ENCODE measurements around the gene HAUS7.

Gene HAUS7

DNA sequence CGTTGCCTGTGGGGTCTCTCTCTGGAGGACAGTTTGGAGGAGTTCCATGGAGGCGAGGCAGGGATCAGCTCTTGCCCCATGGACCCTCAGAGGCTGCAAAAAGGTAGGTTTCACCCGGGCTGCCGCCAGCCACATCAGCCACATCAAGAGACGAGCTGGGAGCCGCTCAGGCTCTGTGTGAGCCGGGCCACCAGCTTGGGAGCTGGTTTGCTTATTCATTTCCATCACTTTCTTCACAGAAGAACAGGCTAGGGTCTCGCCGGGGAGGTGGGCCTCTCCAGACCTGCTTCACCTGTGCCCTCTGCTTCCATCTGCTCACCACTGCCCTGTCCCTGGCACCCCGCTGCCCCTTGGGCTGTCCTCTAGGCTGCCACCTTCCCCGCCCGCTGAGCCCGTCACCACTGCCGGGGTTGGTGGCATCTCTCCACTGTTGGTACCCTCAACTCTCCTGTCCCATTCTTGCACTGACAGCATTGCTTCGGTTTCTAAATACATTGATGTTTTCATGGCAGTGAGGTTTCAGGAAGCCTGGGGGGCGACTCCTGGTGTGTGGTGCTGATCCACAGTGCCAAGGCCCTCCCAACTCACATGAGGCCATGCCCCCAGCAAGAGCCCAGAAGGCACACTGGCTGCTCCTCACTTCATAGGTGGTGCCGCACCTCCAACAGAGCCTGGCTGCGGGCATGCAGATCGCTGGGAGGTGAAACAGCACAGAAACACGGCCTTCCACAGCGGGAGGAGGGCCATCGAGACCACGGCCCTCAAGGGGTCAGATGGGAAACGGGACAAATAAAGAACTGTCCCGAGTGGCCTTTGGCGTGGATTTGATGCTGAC is 20.0 kb downstream of the HAUS7 start:
- Histone ChIP-seq H3K4me1 (ENCODE audit: control insufficient read depth in 1 of 2, insufficient read depth in 2 of 2, low read length in 2 of 2) (no peaks in the 10 kb centered on the region), H3K4me3 (ENCODE audit: low read depth in 1 of 2, low read length in 2 of 2) (no peak overlapping the region), H3K27ac (ENCODE audit: low read length) (no peak overlapping the region), H3K36me3 (ENCODE audit: control insufficient read depth in 1 of 2, insufficient read depth in 2 of 2, low read length in 2 of 2) (peaks cover 0 to 20% of the 10 kb centered on the region in 2 donors), H3K27me3 (ENCODE audit: low read depth, low read length) (no peaks in the 10 kb centered on the region), H3K9me3 (ENCODE audit: control insufficient read depth in 1 of 2, low read length in 2 of 2) (no peaks in the 10 kb centered on the region)

DNA sequence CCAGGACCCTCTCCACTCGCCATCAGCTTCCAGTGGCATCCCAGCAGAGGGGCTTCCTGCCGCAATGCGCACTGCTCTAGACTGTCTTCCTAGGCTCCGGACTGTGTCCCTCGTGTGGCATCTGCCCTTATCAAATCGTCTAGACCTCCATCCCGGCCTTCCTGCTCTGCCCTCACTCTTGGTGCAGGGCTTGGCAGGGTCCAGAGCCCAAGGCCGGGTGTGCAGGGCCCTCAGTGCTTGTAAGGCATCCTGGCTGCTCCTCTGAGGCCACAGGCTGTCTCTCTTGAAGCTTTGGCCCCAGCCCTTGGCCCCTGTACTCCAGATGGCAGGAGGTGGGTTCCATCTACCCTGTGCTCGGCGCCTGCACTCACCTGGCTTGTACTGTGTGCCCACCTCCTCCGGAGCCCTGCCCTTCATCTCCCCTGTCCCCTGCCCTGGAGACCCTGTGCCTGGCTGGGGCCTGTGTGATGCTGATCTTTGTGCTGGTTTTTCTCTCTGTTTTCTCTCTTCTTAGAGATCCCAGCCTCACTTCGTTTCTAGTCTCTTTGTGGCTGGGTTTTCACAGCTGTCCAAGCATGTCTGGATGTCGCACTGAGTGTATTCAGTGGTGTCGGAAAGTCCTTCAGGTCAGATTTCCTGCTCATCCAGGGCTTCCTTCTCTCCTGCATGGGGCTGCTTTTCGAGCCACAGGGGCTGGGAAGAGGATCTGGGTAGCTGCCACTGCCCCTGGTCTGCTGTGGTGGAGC is 20.8 kb downstream of the HAUS7 start:
- peaks cover 0 to 12% of the 10 kb centered on the region in 2 donors for H3K36me3 ChIP-seq (ENCODE audit: control insufficient read depth in 1 of 2, insufficient read depth in 2 of 2, low read length in 2 of 2)
- no peaks in the 10 kb centered on the region for H3K9me3 ChIP-seq (ENCODE audit: control insufficient read depth in 1 of 2, low read length in 2 of 2)

DNA sequence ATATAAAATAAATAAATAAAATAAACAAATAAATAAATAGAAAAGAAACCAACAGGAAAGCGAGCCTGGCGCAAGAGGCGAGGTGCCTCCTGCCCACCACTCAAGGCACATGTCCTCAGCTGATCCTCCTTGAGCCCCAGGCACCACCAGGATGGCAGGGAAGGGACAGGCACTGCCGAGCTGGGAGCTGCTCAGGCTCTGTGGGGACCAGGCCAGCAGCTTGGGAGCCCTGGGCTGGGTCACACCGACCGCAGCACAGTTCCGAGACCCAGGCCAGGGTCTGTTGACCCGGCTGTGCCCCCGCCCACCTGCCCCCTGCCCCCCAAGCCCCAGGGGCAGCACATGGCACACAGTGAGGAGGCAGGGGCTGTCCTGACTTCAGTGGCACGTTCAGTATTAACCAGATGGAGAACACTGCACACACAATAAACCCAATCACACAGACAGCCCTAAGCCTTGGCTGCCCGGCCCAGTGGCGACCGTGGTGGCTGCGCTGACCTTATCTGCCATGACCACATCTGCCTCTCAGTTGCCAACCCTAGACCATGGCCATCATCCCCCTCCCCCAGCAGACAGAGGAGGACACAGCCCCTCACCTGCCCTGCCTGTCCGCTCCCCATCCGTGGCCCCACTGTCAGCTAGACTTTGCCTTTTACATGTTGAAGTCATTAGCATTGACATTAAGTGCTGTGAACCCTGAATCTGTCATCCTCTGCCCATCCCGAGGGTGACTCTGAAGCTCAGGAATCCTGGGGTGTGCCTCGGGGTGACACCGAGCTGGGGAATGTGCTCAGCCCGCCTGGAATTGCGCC is 21.6 kb downstream of the HAUS7 start:
- H3K4me1 ChIP-seq (ENCODE audit: control insufficient read depth in 1 of 2, insufficient read depth in 2 of 2, low read length in 2 of 2), result no peaks in the 10 kb centered on the region
- H3K27ac ChIP-seq (ENCODE audit: low read length), result no peak overlapping the region
- no peaks in the 10 kb centered on the region for H3K9me3 ChIP-seq (ENCODE audit: control insufficient read depth in 1 of 2, low read length in 2 of 2)
- H3K36me3 ChIP-seq (ENCODE audit: control insufficient read depth in 1 of 2, insufficient read depth in 2 of 2, low read length in 2 of 2), result peaks cover 0 to 12% of the 10 kb centered on the region in 2 donors
- no peak overlapping the region for H3K4me3 ChIP-seq (ENCODE audit: low read depth in 1 of 2, low read length in 2 of 2)
- H3K27me3 ChIP-seq (ENCODE audit: low read depth, low read length), result no peaks in the 10 kb centered on the region

More for the DNA sequence above, 20.8 kb downstream of the HAUS7 start:
- Histone ChIP-seq H3K27ac (ENCODE audit: low read length) (no peak overlapping the region), H3K4me3 (ENCODE audit: low read depth in 1 of 2, low read length in 2 of 2) (no peak overlapping the region), H3K4me1 (ENCODE audit: control insufficient read depth in 1 of 2, insufficient read depth in 2 of 2, low read length in 2 of 2) (no peaks in the 10 kb centered on the region), H3K27me3 (ENCODE audit: low read depth, low read length) (no peaks in the 10 kb centered on the region)

DNA sequence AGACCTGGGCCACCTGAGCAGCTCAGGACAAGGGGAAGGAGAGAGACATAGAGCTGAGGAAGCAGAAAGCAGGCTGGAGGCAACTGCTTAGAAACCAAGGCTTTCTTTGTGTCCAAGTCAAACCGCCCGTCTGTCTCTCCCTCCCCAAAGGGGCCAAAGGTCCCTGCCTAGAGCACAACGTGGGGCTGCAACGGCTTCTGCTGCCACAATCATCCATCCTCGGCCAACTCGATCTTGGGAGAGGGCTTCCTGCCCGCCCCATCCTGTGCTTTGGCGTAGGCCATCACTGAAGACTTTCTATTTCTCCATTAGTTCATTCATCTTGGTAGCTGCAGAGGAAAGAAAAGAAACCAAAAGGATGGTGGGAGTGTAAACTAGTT is 22.8 kb downstream of the HAUS7 start:
- no peak overlapping the region for H3K27ac ChIP-seq (ENCODE audit: low read length)
- H3K36me3 ChIP-seq (ENCODE audit: control insufficient read depth in 1 of 2, insufficient read depth in 2 of 2, low read length in 2 of 2), result peaks cover 0 to 12% of the 10 kb centered on the region in 2 donors
- H3K27me3 ChIP-seq (ENCODE audit: low read depth, low read length), result no peaks in the 10 kb centered on the region
- no peak overlapping the region for H3K4me3 ChIP-seq (ENCODE audit: low read depth in 1 of 2, low read length in 2 of 2)
- H3K9me3 ChIP-seq (ENCODE audit: control insufficient read depth in 1 of 2, low read length in 2 of 2), result no peaks in the 10 kb centered on the region
- H3K4me1 ChIP-seq (ENCODE audit: control insufficient read depth in 1 of 2, insufficient read depth in 2 of 2, low read length in 2 of 2), result no peaks in the 10 kb centered on the region

DNA sequence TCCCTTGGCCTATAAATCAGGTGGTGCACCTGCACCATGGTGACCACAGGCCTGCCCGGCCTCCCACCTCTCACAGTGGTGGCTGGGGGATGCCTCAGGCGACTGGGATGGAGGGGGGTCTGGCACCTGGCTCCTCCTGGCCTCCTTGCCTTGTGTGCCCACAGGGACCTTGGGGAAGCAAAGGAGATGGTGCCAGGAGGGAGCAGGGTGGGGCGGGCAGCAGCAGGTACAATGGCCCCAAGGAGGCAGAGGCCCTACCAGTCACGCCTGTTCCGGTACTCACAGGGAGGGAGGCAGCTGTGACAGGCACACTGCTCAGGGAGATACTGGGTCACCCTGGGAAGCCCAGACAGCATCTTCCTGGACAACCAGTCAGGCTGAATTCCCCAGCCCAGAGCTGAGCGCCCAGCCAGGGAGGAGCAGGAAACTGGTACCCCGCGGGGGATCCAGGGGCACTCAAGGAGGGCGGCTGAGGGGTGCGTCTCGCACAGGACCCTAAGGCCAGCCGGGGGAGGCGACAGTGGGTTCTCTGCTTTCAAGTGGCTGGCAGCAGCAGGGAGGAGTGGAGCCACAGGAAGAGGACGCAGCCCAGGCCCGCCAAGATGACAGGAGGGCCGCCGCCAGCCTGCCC is 23.3 kb downstream of the HAUS7 start:
- Histone ChIP-seq H3K36me3 (ENCODE audit: control insufficient read depth in 1 of 2, insufficient read depth in 2 of 2, low read length in 2 of 2) (peaks cover 0 to 12% of the 10 kb centered on the region in 2 donors), H3K9me3 (ENCODE audit: control insufficient read depth in 1 of 2, low read length in 2 of 2) (no peaks in the 10 kb centered on the region), H3K4me1 (ENCODE audit: control insufficient read depth in 1 of 2, insufficient read depth in 2 of 2, low read length in 2 of 2) (no peaks in the 10 kb centered on the region), H3K4me3 (ENCODE audit: low read depth in 1 of 2, low read length in 2 of 2) (no peak overlapping the region), H3K27me3 (ENCODE audit: low read depth, low read length) (no peaks in the 10 kb centered on the region), H3K27ac (ENCODE audit: low read length) (no peak overlapping the region)

DNA sequence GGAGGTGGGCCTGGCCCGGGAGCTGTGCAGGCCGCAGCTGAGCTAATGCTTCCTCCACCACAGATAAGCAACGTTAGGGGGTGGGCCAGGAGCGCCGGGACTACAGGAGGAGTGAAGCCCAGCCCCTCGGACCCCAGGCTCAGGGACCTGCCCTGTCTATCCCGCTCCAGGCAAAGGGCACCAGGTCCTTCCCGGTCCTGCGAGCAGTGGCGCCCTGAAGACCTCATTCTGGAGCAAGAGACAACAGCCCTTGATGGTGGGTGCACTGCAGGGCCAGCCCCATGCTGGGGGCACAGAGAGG is 23.8 kb downstream of the HAUS7 start:
- Histone ChIP-seq H3K27me3 (ENCODE audit: low read depth, low read length) (no peaks in the 10 kb centered on the region), H3K9me3 (ENCODE audit: control insufficient read depth in 1 of 2, low read length in 2 of 2) (no peaks in the 10 kb centered on the region), H3K4me3 (ENCODE audit: low read depth in 1 of 2, low read length in 2 of 2) (no peak overlapping the region), H3K4me1 (ENCODE audit: control insufficient read depth in 1 of 2, insufficient read depth in 2 of 2, low read length in 2 of 2) (no peaks in the 10 kb centered on the region), H3K36me3 (ENCODE audit: control insufficient read depth in 1 of 2, insufficient read depth in 2 of 2, low read length in 2 of 2) (peaks cover 0 to 9% of the 10 kb centered on the region in 2 donors), H3K27ac (ENCODE audit: low read length) (no peak overlapping the region)

DNA sequence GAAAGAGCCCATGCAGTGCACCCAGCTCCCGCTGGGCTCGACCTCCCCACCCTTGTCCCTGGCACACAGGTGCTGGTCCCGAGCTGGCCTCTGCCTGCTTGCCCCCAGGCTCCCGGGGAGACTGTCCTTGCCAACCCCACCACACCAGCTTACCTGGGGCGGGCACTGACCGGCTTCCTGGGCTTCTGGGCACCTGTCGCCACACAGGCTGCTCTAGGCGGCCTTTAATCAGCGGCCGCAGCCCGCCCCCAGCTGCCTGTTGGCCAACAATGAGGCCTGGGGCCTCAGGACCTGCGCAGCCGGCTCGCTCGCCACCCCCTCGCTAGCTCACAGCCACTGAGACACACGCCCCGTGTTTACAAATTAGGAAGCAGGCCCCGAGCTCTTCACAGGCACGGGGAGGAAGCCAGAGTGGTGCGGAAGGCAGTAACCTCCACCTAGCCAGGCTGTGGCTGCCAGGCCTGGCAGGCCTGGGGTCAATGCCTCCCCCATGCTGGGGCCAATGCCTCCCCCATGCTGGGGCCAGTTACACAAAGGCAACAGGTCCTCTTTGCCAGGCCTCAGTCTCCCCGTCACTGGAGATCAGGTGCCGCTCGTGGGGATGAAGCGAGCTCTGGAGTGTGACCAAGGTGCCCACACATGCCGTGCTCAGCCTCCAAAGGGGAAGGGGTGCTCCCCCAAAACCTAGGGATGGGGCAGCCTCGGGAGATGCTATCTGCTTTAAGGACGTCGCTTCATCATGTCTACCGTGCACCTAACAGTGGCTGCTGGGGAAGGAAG is 24.3 kb downstream of the HAUS7 start, which contains the start of gene TREX2:
TSS of gene TREX2 (minus strand) at position 201 of the 780 bp plus-strand sequence. CDS start 626 bp downstream, outside the sequence.
- no peaks in the 10 kb centered on the region for H3K27me3 ChIP-seq (ENCODE audit: low read depth, low read length)
- H3K36me3 ChIP-seq (ENCODE audit: control insufficient read depth in 1 of 2, insufficient read depth in 2 of 2, low read length in 2 of 2), result peaks cover 0 to 3% of the 10 kb centered on the region in 2 donors
- no peaks in the 10 kb centered on the region for H3K9me3 ChIP-seq (ENCODE audit: control insufficient read depth in 1 of 2, low read length in 2 of 2)
- no peak within 1 kb of the TSS for H3K4me3 ChIP-seq (ENCODE audit: low read depth in 1 of 2, low read length in 2 of 2)
- H3K27ac ChIP-seq (ENCODE audit: low read length), result no peak within 1 kb of the TSS
- no peaks in the 10 kb centered on the region for H3K4me1 ChIP-seq (ENCODE audit: control insufficient read depth in 1 of 2, insufficient read depth in 2 of 2, low read length in 2 of 2)

DNA sequence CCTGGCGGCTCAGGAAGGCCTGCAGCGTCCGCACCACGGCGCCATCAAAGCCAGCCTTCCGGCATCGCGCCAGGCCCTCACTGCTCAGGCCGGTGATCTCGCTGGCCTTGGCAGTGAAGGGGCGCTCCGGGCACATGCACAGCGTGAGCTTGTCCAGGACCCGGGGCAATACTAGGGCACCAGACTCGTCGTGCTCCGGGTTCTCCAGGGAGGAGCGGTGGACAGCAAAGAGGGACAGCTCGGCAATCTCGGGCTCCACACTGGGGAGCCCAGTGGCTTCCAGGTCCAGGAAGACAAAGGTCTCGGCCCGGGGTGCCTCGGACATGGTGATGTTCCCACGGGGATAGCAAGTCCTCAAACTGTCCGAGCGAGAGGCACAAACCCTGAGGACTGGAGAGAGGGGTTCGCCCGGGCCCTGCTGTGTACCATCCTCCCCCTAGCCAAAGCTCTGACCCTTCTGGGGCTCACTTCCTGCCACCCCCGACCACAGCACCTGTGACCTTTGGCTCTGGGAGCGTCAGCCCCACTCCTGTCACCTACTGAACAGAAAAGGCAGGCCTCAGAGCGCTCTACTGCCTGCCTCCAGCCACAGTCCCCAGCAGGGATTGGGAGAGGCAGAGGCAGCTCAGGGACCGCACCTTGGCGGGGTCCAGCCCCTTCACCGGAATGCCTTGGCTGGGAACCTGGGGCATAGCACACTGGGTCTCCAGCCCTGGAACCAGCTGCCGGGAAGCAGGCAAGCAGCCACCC is 25.1 kb downstream of the HAUS7 start:
- no peak overlapping the region for H3K27ac ChIP-seq (ENCODE audit: low read length)
- no peak overlapping the region for H3K4me3 ChIP-seq (ENCODE audit: low read depth in 1 of 2, low read length in 2 of 2)
- H3K27me3 ChIP-seq (ENCODE audit: low read depth, low read length), result no peaks in the 10 kb centered on the region
- no peaks in the 10 kb centered on the region for H3K4me1 ChIP-seq (ENCODE audit: control insufficient read depth in 1 of 2, insufficient read depth in 2 of 2, low read length in 2 of 2)
- H3K36me3 ChIP-seq (ENCODE audit: control insufficient read depth in 1 of 2, insufficient read depth in 2 of 2, low read length in 2 of 2), result no peaks in the 10 kb centered on the region
- no peaks in the 10 kb centered on the region for H3K9me3 ChIP-seq (ENCODE audit: control insufficient read depth in 1 of 2, low read length in 2 of 2)

DNA sequence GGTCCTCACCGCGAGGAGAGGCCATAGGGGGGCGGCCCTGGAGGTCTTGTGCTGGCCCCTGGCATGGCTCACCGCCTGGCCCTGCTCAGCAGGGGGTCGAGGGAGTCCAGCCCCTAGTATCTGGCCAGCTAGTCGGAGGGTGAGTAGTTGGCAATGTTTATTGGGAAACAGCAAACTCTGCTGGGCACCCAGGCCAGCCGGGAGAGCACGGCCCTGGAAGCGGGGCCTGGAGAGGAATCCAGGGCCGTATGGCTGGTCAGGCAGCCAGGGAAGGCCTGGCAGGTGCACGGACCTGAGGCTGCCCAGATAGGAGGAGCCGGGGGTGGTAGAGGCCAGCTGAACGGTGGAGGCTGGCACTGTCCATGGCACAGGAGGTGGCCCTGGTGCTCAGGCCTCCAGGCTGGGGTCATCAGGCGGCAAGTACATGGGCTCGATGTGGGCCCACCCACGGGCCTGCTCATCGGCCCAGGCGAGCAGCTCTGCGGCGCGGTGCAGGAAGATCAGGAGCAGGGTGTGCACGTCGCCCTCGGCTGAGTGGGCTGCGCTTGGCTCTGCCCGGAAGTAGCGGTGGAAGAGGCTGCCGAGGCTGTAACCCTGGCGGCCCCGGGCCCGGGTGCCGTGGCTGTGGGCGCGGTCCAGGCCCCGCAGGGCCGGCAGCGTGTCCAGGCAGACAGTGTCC is 25.9 kb downstream of the HAUS7 start:
- no peaks in the 10 kb centered on the region for H3K9me3 ChIP-seq (ENCODE audit: control insufficient read depth in 1 of 2, low read length in 2 of 2)
- no peaks in the 10 kb centered on the region for H3K4me1 ChIP-seq (ENCODE audit: control insufficient read depth in 1 of 2, insufficient read depth in 2 of 2, low read length in 2 of 2)
- no peak overlapping the region for H3K27ac ChIP-seq (ENCODE audit: low read length)
- H3K36me3 ChIP-seq (ENCODE audit: control insufficient read depth in 1 of 2, insufficient read depth in 2 of 2, low read length in 2 of 2), result no peaks in the 10 kb centered on the region
- H3K27me3 ChIP-seq (ENCODE audit: low read depth, low read length), result no peaks in the 10 kb centered on the region
- no peak overlapping the region for H3K4me3 ChIP-seq (ENCODE audit: low read depth in 1 of 2, low read length in 2 of 2)

All from muscle layer of duodenum (tissue), 2 donors.